ENCODE data around the gene IFNL1. TPM values are rescaled to one million over a fixed set of nuclear protein-coding genes. Genes with fewer than 3 reads are reported as not detected.
"Not testable (repeated sequence)": the region's sequence is repeated elsewhere in the genome, so short reads cannot be mapped to it uniquely, and the experiment has no call there.

Gene IFNL1
- total RNA-seq, 6 donors from 2014 or later: not detected

DNA sequence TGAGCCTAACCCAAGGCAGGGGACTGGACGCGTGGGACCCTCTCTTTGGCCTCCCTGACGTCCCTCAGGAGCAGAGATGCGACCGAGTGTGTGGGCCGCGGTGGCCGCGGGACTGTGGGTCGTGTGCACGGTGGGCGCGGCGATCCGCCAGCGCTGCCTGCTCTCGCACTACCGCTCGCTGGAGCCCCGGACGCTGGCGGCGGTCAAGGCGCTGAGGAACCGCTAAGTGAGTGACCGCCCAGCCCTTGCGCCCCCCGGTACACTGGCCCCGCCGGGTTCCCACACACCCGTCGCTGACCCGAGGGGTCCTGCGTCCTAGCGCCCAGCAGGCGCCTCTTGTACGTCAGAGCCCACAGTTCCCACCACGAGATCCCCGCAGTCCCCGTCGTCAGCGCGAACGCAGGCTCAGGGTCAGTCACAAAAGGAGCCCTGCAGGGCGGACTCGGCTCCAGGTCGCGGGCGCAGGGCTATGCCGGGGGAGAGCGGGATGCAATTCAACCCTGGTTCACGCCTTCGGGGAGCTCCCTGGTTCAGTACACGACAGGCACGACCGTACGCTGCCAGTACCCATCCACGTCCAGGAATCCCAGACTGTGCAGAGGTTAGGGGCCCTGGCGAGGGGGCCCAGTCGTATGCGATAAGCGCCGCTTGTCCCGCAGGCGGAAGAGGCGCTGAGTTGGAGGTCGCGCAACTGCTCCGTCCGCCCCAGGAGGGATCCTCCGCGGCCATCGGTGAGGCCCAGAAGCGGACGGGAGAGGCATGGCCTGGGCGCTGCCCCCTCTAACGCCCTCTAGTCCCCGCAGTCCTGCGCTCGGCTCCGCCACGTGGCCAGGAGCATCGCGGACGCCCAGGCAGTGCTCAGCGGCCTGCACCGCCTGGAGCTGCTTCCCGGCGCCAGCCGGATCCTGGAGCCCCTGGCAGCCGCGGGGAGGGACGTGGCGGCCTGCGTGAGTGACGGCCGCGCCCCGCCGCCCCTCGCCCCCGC is 31.6 kb upstream of the IFNL1 start:
- peaks cover 0 to 29% (median 13%) of the 10 kb centered on the region in 4 donors for H3K27me3 ChIP-seq
- peaks cover 4 to 20% (median 14%) of the 10 kb centered on the region in 4 donors for H3K4me1 ChIP-seq
- H3K9me3 ChIP-seq: no peaks in the 10 kb centered on the region
- TF ChIP-seq POLR2AphosphoS5 (IDR thresholded peaks at IDR 0.05) (no peak), POLR2A (IDR thresholded peaks at IDR 0.05) (no peak)
- TF ChIP-seq, protein P1, sequence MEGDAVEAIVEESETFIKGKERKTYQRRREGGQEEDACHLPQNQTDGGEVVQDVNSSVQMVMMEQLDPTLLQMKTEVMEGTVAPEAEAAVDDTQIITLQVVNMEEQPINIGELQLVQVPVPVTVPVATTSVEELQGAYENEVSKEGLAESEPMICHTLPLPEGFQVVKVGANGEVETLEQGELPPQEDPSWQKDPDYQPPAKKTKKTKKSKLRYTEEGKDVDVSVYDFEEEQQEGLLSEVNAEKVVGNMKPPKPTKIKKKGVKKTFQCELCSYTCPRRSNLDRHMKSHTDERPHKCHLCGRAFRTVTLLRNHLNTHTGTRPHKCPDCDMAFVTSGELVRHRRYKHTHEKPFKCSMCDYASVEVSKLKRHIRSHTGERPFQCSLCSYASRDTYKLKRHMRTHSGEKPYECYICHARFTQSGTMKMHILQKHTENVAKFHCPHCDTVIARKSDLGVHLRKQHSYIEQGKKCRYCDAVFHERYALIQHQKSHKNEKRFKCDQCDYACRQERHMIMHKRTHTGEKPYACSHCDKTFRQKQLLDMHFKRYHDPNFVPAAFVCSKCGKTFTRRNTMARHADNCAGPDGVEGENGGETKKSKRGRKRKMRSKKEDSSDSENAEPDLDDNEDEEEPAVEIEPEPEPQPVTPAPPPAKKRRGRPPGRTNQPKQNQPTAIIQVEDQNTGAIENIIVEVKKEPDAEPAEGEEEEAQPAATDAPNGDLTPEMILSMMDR (IDR thresholded peaks at IDR 0.05): no peak
- H3K4me3 ChIP-seq: no peak overlapping the region
- 3 to 5% methylated on average over 19 to 45 of the region's 102 CpGs for WGBS, 2 donors
- peak in 1 of 2 donors; percentile 85 for DNase-seq
- no peaks in the 10 kb centered on the region for H3K36me3 ChIP-seq
- peak in 1 of 2 donors; percentile 60 for ATAC-seq (ENCODE audit: low FRiP score in 2 of 2)
- no peak overlapping the region for H3K27ac ChIP-seq

DNA sequence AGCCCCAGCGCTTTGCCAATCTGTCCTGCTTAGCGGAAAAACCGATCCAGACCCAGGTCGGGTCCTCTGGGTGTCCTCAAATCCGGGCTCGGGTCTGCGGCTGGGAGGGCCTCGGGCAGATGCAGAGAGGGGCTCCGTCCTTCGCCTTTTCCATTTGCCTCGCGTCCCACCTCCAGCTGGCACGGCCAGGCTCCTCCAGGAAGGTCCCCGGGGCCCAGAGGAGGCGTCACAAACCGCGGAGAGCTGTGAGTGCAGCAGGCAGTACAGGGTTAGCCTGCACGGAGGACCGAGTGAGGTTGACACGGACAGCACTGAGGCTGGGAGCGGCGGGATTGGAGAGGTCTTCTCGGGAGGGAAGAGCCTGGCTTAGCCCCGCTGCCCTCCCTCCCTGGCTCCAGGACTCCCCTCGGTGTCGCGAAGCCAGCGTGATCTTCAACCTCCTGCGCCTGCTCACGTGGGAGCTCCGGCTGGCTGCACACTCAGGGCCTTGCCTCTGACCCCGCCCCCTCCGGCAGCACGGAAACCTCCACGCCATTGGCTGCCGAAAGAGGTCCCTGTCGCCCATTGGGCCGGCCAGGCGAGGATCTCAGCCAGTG is 30.8 kb upstream of the IFNL1 start:
- DNase-seq (peak in 1 of 2 donors; percentile 76), ATAC-seq (ENCODE audit: low FRiP score in 2 of 2) (no peak)
- no peaks in the 10 kb centered on the region for H3K36me3 ChIP-seq
- TF ChIP-seq, protein P1 (IDR thresholded peaks at IDR 0.05): no peak
- no peak for TF ChIP-seq EP300 (IDR thresholded peaks at IDR 0.05)
- TF ChIP-seq POLR2A (IDR thresholded peaks at IDR 0.05): no peak
- no peak for TF ChIP-seq POLR2AphosphoS5 (IDR thresholded peaks at IDR 0.05)
- no peaks in the 10 kb centered on the region for H3K9me3 ChIP-seq
- H3K4me1 ChIP-seq: peaks cover 4 to 20% (median 14%) of the 10 kb centered on the region in 4 donors
- WGBS, 2 donors: 43% methylated on average over 11 to 38 of the region's 39 CpGs
- H3K4me3 ChIP-seq: no peak overlapping the region
- H3K27ac ChIP-seq: no peak overlapping the region
- peaks cover 0 to 29% (median 13%) of the 10 kb centered on the region in 4 donors for H3K27me3 ChIP-seq

DNA sequence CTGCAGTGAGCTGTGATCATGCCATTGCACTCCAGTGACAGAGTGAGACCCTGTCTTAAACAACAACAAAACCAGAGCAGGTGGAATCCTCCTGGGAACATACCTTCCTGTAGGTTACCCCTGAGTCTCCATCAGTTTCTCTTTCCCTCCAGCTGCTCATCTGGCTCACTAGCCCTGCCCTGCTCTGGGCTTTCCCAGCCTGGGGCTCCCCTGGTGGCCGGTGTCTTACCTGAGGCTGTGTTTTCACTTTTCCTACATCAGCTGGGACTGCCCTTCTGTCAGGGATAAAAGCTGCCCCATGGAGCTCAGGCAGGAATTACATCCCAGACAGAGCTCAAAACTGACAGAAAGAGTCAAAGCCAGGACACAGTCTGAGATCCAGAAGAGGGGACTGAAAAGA is 28.1 kb upstream of the IFNL1 start, which contains the start of gene IFNL2:
Gene IFNL2 (plus strand): TSS at position 312 of the 400 bp plus-strand sequence. CDS start 173 bp downstream, outside the sequence.
- not testable (repeated sequence) for DNase-seq; ATAC-seq (ENCODE audit: low FRiP score in 2 of 2); H3K27ac ChIP-seq; H3K9me3 ChIP-seq; H3K4me3 ChIP-seq; H3K36me3 ChIP-seq
- Histone ChIP-seq H3K4me1 (peaks cover 4 to 20% (median 14%) of the 10 kb centered on the region in 4 donors), H3K27me3 (peaks cover 0 to 25% (median 13%) of the 10 kb centered on the region in 4 donors)
- WGBS, 2 donors: no CpG with 5 or more reads among the region's 1 CpG

- 84 to 91% methylated on average over 3 to 9 of the region's 10 CpGs for WGBS, 2 donors
- Histone ChIP-seq H3K27me3 (peaks cover 0 to 20% (median 12%) of the 10 kb centered on the region in 4 donors), H3K4me1 (peaks cover 4 to 19% (median 14%) of the 10 kb centered on the region in 4 donors)
- not testable (repeated sequence) for H3K4me3 ChIP-seq; H3K27ac ChIP-seq; DNase-seq; ATAC-seq (ENCODE audit: low FRiP score in 2 of 2); H3K36me3 ChIP-seq; H3K9me3 ChIP-seq
Observed at GRCh38 chr19:39268531-39269223, 27.5 kb upstream of the IFNL1 start.

- not testable (repeated sequence) for DNase-seq; H3K27ac ChIP-seq; H3K9me3 ChIP-seq; H3K36me3 ChIP-seq; H3K4me3 ChIP-seq; ATAC-seq (ENCODE audit: low FRiP score in 2 of 2)
- WGBS, 2 donors: 58 to 81% methylated on average over 6 to 9 of the region's 10 CpGs
- peaks cover 0 to 14% (median 7%) of the 10 kb centered on the region in 4 donors for H3K27me3 ChIP-seq
- peaks cover 0 to 12% (median 11%) of the 10 kb centered on the region in 4 donors for H3K4me1 ChIP-seq
Observed at GRCh38 chr19:39269369-39269768, 26.8 kb upstream of the IFNL1 start.
